C4-2B (cell line): ENCODE measurements around the gene OR4N2.
"Not testable (repeated sequence)": the region's sequence is repeated elsewhere in the genome, so short reads cannot be mapped to it uniquely, and the experiment has no call there.

Experiments
- H3K27ac ChIP-seq: fragments of 450-650 bp; 2 replicates; pipeline ENCODE4 v1.5.1; 2017
- ZFX ChIP-seq: fragments of 450-650 bp; IDR thresholded peaks from 2 replicates; pipeline ENCODE4 v1.6.1; 2017
- TF ChIP-seq, protein P1 (sequence below): fragments of 450-650 bp; conservative IDR thresholded peaks from 2 replicates; pipeline ENCODE4 v1.5.1; 2017; ENCODE audit warnings: mild to moderate bottlenecking

The OR4N2 gene

DNA sequence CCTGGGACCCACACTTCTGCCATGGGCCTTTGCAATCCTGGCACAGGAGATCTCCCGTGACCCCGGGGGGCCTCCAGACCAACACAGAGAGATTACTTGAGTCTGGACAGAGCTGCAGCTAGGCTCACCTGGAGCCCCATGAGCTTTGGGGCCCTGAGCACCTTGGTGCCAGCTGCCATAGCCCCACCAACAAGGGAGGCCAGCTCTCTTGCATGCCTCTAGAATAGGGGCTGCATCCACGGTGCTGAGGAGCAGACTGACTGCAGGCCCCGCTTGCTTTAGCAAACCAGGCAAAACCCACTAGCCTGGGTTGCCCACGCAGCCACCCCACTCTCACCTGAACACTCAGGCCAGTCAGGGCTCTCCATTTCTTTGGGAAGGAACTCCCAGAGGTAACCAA lies 3.7 kb upstream of the OR4N2 start:
- TF ChIP-seq ZFX: no peak
- TF ChIP-seq, protein P1, sequence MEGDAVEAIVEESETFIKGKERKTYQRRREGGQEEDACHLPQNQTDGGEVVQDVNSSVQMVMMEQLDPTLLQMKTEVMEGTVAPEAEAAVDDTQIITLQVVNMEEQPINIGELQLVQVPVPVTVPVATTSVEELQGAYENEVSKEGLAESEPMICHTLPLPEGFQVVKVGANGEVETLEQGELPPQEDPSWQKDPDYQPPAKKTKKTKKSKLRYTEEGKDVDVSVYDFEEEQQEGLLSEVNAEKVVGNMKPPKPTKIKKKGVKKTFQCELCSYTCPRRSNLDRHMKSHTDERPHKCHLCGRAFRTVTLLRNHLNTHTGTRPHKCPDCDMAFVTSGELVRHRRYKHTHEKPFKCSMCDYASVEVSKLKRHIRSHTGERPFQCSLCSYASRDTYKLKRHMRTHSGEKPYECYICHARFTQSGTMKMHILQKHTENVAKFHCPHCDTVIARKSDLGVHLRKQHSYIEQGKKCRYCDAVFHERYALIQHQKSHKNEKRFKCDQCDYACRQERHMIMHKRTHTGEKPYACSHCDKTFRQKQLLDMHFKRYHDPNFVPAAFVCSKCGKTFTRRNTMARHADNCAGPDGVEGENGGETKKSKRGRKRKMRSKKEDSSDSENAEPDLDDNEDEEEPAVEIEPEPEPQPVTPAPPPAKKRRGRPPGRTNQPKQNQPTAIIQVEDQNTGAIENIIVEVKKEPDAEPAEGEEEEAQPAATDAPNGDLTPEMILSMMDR: no peak
- H3K27ac ChIP-seq: no peak overlapping the region

DNA sequence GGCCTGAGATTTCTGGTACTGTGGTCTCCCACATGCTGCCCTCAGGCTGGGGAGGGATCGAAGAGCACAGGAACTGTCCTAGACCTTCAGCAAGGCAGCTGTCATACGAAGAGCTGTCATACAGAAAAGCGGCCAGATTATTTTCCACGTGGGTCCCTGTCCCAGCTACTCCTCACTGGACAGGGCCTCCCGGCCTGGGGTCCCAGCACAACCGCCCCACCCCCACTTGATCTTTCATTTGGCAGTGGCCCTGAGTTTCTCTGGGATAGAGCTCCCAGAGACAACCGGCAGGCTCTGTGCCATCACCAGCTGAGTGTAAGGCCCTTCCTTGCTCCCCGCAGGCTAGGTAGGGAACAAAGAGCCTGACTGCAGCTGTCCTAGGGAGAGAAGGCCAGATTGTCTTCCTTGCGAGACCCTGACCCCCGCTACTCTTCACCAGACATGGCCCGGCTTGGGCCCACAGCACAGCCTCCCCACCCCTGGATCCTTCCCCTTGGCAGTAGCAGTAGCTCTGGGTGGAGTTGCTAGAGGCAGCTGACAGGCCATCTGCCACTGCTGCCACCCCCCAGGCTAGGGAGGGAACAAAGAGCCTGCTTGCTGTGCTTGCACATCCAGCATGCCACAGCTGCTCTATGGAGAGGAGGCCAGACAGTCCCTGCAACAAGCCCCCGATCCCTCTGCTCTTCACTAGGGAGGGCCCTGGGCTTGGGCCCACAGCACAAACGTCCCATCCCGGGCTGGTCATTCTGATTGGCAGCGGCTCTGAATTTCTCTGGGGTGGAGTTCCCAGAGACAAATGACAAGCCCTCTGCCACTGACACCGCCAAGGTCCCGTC lies 3.1 kb upstream of the OR4N2 start:
- no peak overlapping the region for H3K27ac ChIP-seq
- TF ChIP-seq ZFX: no peak
- TF ChIP-seq, protein P1: no peak

DNA sequence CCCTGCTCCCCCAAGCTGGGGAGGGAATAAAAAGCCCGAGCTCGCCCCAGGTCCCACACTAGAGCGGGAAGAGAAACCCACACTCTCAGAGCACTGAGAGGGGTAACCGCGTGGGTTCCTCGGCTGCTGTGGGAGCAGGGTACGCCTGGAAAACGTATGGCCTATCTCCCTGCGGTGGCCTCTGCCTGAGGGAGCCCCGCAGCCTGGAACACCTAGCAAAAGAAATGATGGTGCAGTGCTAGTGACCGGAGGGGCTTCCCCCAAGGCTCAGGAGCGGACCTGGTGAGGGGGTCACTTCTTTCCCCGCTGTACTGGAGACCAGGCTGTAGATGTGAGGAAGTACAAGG lies 2.5 kb upstream of the OR4N2 start:
- no peak for TF ChIP-seq ZFX
- TF ChIP-seq, protein P1: no peak
- no peak overlapping the region for H3K27ac ChIP-seq

DNA sequence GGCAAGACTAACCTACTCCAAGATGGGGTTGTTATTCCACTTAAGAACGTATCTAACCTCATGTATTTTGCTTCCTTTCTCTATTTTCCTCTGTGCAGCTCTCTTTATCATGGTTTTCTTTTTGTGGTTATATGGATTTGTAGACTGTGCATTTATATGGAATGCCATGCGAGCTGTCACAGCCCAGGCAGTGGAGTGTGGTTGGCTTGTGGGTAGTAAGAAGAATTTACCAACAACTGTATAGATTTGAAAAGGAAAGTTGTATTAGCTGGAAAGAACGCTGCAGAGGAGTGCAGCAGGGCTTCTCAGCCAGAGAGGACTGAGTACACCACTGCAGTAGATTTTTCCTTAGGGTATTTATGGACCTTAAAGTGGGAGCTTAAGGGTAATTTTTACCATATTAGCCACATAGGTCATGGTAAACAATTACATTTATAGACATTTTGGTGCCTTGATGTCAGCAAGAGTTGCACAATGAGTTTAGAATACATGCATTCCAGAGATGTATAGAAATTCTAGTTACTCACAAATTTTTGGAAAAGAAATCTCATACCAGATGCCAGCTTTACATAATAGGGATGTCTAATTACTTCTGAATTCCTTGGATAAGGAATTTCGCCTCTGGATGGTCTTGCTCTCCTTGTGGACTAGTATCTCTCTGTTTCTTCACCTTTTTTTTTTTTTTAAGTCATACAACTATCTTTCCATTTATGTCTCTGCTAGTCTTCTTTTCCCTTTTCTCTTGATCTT lies 9.8 kb downstream of the OR4N2 start:
- H3K27ac ChIP-seq: not testable (repeated sequence)

DNA sequence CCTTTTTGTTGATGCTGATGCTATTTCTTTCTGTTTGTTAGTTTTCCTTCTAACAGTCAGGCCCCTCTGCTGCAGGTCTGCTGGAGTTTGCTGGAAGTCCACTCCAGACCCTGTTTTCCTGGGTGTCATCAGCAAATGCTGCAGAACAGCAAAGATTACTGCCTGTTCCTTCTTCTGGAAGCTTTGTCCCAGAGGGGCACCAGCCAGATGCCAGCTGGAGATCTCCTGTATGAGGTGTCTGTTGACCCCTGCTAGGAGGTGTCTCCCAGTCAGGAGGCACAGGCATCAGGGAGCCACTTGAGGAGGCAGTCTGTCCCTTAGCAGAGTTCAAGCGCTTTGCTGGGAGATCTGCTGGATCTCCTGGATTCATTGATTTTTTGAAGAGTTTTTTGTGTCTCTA lies 16.3 kb downstream of the OR4N2 start:
- H3K27ac ChIP-seq: not testable (repeated sequence)

DNA sequence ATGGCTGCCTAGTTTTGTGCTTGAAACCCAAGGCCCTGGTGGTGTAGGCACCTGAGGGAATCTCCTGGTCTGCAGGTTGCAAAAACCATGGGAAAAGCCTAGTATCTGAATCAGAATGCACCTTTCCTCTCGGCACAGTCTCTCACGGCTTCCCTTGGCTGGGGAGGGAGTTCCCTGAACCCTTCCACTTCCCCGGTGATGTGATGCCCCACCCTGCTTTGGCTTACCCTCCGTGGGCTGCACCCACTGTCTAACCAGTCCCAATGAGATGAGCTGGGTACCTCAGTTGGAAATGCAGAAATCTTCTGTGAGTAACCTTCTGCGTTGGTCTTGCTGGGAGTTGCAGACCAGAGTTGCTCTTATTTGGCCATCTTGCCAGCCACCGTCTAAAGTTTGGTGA lies 17.4 kb downstream of the OR4N2 start:
- not testable (repeated sequence) for H3K27ac ChIP-seq

DNA sequence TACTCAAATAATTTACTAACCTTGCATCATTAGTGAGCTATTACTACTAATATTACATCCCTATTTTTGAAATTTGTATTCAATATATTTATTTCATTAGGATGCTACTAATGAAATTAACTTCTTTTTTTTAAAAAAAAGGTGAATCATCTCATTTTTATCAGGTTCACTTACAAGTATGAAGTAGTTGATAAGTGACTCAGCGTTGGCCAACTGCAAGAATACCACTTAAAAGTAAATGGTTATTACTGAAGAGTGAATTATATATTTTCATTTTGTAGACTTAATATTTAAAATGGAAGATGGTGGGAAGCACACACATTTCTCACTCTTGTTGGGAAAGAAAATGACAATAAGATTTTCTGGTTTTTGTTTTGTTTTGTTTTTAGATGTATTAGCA lies 19.6 kb downstream of the OR4N2 start:
- TF ChIP-seq ZFX: no peak
- TF ChIP-seq, protein P1: no peak
- H3K27ac ChIP-seq: no peak overlapping the region

DNA sequence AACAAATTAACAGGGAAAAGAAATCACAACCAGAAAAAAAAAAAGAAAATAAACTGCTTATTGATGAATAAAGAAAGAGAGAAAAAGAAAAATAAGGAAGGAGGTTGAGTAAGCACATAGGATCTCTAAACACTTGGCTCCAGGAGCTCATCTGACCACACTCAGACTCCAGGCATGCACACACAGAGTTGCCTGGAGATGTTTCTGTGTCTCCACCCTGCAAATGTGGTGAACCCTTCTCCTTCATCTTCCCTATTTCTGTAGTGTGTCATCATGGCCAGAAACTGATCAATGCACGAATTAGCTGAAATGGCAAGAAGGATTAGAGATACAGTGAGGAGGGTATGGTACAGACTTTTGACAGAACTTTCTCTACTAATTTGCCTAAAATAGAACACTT lies 20.2 kb downstream of the OR4N2 start:
- TF ChIP-seq ZFX: no peak
- TF ChIP-seq, protein P1: no peak
- no peak overlapping the region for H3K27ac ChIP-seq

DNA sequence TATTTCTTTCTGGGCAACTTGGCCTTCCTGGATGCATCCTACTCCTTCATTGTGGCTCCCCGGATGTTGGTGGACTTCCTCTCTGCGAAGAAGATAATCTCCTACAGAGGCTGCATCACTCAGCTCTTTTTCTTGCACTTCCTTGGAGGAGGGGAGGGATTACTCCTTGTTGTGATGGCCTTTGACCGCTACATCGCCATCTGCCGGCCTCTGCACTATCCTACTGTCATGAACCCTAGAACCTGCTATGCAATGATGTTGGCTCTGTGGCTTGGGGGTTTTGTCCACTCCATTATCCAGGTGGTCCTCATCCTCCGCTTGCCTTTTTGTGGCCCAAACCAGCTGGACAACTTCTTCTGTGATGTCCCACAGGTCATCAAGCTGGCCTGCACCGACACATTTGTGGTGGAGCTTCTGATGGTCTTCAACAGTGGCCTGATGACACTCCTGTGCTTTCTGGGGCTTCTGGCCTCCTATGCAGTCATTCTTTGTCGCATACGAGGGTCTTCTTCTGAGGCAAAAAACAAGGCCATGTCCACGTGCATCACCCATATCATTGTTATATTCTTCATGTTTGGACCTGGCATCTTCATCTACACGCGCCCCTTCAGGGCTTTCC lies 24.2 kb downstream of the OR4N2 start:
- not testable (repeated sequence) for H3K27ac ChIP-seq
- TF ChIP-seq, protein P1: peak; percentile 49
